ENCODE data around the gene ZNF330.
A peak's percentile ranks its signal among the peaks of the same experiment; 100 is the strongest.
"Not testable (repeated sequence)": the region's sequence is repeated elsewhere in the genome, so short reads cannot be mapped to it uniquely, and the experiment has no call there.

Gene ZNF330
- 25.3 to 45.5 reads per million in 2 donors for total RNA-seq

GRCh38 chr4:141220691-141221659 lies at the start of gene ZNF330:
ZNF330 (plus strand) TSS chr4:141220895; CDS start chr4:141222372, 1,477 bp downstream.
- peak; percentile 75 to 83 (median 80) for DNase-seq

GRCh38 chr4:141174457-141174856 lies 46.2 kb upstream of the ZNF330 start:
- no peak for DNase-seq

- no peak for DNase-seq
Measured at GRCh38 chr4:141177171-141177570, 43.5 kb upstream of the ZNF330 start.

- no peak for DNase-seq
Measured at GRCh38 chr4:141179474-141180373, 41.0 kb upstream of the ZNF330 start.

GRCh38 chr4:141180991-141181761 lies 39.5 kb upstream of the ZNF330 start:
- peak in 1 of 5 experiments; percentile 1 for DNase-seq

GRCh38 chr4:141183491-141183890 lies 37.2 kb upstream of the ZNF330 start:
- not testable (repeated sequence) for DNase-seq

- DNase-seq = no peak
Measured at GRCh38 chr4:141192564-141192963, 28.1 kb upstream of the ZNF330 start.

- no peak for DNase-seq
Measured at GRCh38 chr4:141193516-141194034, 27.1 kb upstream of the ZNF330 start.

- DNase-seq = no peak
Measured at GRCh38 chr4:141195095-141195707, 25.5 kb upstream of the ZNF330 start.

GRCh38 chr4:141196227-141196933 lies 24.3 kb upstream of the ZNF330 start:
- DNase-seq = no peak

GRCh38 chr4:141207961-141208360 lies 12.7 kb upstream of the ZNF330 start:
- DNase-seq = no peak

GRCh38 chr4:141210168-141210567 lies 10.5 kb upstream of the ZNF330 start:
- DNase-seq = no peak

- DNase-seq = no peak
Measured at GRCh38 chr4:141213550-141213991, 7.1 kb upstream of the ZNF330 start.

- DNase-seq = no peak
Measured at GRCh38 chr4:141215030-141215429, 5.7 kb upstream of the ZNF330 start.

- no peak for DNase-seq
Measured at GRCh38 chr4:141216002-141216761, 4.5 kb upstream of the ZNF330 start.

GRCh38 chr4:141220271-141220670 lies 424 bp upstream of the ZNF330 start:
- DNase-seq = no peak

GRCh38 chr4:141223418-141223817 lies 2.7 kb downstream of the ZNF330 start:
- no peak for DNase-seq

GRCh38 chr4:141227280-141227679 lies 6.6 kb downstream of the ZNF330 start:
- not testable (repeated sequence) for DNase-seq

GRCh38 chr4:141229408-141230101 lies 8.9 kb downstream of the ZNF330 start:
- DNase-seq = no peak
